DOHH2 (cell line): ENCODE measurements around the gene CYLD.

Experiments
- CTCF ChIP-seq: fragments of 200-600 bp; sonication (generic); IDR thresholded peaks from one replicate; pipeline ENCODE4 v1.5.1; 2014; ENCODE audit warnings: antibody characterized with exemption, mild to moderate bottlenecking, low read depth, low read length; ENCODE audit not compliant: poor library complexity, severe bottlenecking
- EZH2phosphoT487 ChIP-seq: fragments of 200-600 bp; sonication (generic); IDR thresholded peaks from 2 replicates; pipeline ENCODE4 v1.6.1; 2017; ENCODE audit warnings: borderline replicate concordance, mild to moderate bottlenecking, antibody characterized with exemption, low read length, moderate library complexity, mixed read lengths

GRCh38 chr16:50724306-50724705 lies 17.6 kb upstream of the CYLD start:
- no peak for TF ChIP-seq CTCF
- no peak for TF ChIP-seq EZH2phosphoT487
